Esophagus squamous epithelium (tissue), 4 donors: Measurements from ENCODE around the gene ZNF385D.

Experiments used
- POLR2A ChIP-seq, 4 donors: fragments of 450-650 bp; IDR thresholded peaks; one replicate each; pipeline ENCODE4 v1.6.1; 2017; ENCODE audit warnings: antibody characterized with exemption in 4 of 4, mild to moderate bottlenecking in 4 of 4, moderate library complexity in 3 of 4
- TF ChIP-seq, protein P1 (sequence below), 6 experiments: fragments of 450-650 bp in 4 of 6; fragments of 200-600 bp in 2 of 6; sonication (generic) in 2 of 6; IDR thresholded peaks; one replicate each; pipeline ENCODE4 v1.5.1; 2016 to 2019; ENCODE audit warnings: antibody characterized with exemption in 6 of 6, mild to moderate bottlenecking in 4 of 6, moderate library complexity in 4 of 6

GRCh38 chr3:21750831-21751391, at the start of gene ZNF385D:
- TF ChIP-seq, protein P1, sequence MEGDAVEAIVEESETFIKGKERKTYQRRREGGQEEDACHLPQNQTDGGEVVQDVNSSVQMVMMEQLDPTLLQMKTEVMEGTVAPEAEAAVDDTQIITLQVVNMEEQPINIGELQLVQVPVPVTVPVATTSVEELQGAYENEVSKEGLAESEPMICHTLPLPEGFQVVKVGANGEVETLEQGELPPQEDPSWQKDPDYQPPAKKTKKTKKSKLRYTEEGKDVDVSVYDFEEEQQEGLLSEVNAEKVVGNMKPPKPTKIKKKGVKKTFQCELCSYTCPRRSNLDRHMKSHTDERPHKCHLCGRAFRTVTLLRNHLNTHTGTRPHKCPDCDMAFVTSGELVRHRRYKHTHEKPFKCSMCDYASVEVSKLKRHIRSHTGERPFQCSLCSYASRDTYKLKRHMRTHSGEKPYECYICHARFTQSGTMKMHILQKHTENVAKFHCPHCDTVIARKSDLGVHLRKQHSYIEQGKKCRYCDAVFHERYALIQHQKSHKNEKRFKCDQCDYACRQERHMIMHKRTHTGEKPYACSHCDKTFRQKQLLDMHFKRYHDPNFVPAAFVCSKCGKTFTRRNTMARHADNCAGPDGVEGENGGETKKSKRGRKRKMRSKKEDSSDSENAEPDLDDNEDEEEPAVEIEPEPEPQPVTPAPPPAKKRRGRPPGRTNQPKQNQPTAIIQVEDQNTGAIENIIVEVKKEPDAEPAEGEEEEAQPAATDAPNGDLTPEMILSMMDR (IDR thresholded peaks at IDR 0.05): no peak
- TF ChIP-seq POLR2A (IDR thresholded peaks at IDR 0.05): no peak
